ENCODE measurements around the gene CNNM1. TPM values are rescaled to one million over a fixed set of nuclear protein-coding genes. Genes with fewer than 3 reads are reported as not detected.

CNNM1 gene
- total RNA-seq, 1 donor from 2014 or later: not detected

GRCh38 chr10:99325281-99325680, 3.9 kb upstream of the CNNM1 start:
- ChIA-PET CTCF (no interaction called here), POLR2A (no interaction called here)
- Mint-ChIP-seq H3K4me3 (no peak overlapping the region), H3K27me3 (peaks cover 33% of the 10 kb centered on the region), H3K4me1 (peaks cover 2% of the 10 kb centered on the region), H3K27ac (no peak overlapping the region), H3K9me3 (peaks cover 2% of the 10 kb centered on the region), H3K36me3 (ENCODE audit: low read depth) (no peaks in the 10 kb centered on the region)
- intact Hi-C loops (cut with micrococcal nuclease): no loop called here
- DNase-seq (no peak), ATAC-seq (ENCODE audit: low read depth) (no peak)
- TF ChIP-seq CTCF (IDR thresholded peaks at IDR 0.05): no peak

GRCh38 chr10:99326871-99327270, 2.3 kb upstream of the CNNM1 start:
- Mint-ChIP-seq H3K27ac (no peak overlapping the region), H3K9me3 (peaks cover 2% of the 10 kb centered on the region), H3K36me3 (ENCODE audit: low read depth) (no peaks in the 10 kb centered on the region), H3K27me3 (peaks cover 40% of the 10 kb centered on the region), H3K4me3 (no peak overlapping the region), H3K4me1 (peaks cover 12% of the 10 kb centered on the region)
- DNase-seq (no peak), ATAC-seq (ENCODE audit: low read depth) (no peak)
- no peak for TF ChIP-seq CTCF (IDR thresholded peaks at IDR 0.05)
- POLR2A ChIA-PET: no interaction called here
- intact Hi-C loops (cut with micrococcal nuclease): no loop called here
- CTCF ChIA-PET: no interaction called here

GRCh38 chr10:99328579-99329303, 415 bp upstream of the CNNM1 start:
- H3K4me1 Mint-ChIP-seq: peaks cover 12% of the 10 kb centered on the region
- peaks cover 41% of the 10 kb centered on the region for H3K27me3 Mint-ChIP-seq
- no peak for TF ChIP-seq CTCF (IDR thresholded peaks at IDR 0.05)
- intact Hi-C loops (cut with micrococcal nuclease): no loop called here
- H3K9me3 Mint-ChIP-seq: peaks cover 4% of the 10 kb centered on the region
- POLR2A ChIA-PET: no interaction called here
- peak overlapping the region; percentile 33 for H3K4me3 Mint-ChIP-seq
- ATAC-seq (ENCODE audit: low read depth) (no peak), DNase-seq (no peak)
- H3K36me3 Mint-ChIP-seq (ENCODE audit: low read depth): no peaks in the 10 kb centered on the region
- CTCF ChIA-PET: no interaction called here
- H3K27ac Mint-ChIP-seq: no peak overlapping the region

GRCh38 chr10:99329554-99330346, 594 bp downstream of the CNNM1 start:
- no peak for TF ChIP-seq CTCF (IDR thresholded peaks at IDR 0.05)
- intact Hi-C loops (cut with micrococcal nuclease): no loop called here
- DNase-seq (no peak), ATAC-seq (ENCODE audit: low read depth) (no peak)
- peaks cover 12% of the 10 kb centered on the region for H3K4me1 Mint-ChIP-seq
- no peak overlapping the region for H3K4me3 Mint-ChIP-seq
- H3K27ac Mint-ChIP-seq: no peak overlapping the region
- CTCF ChIA-PET: no interaction called here
- POLR2A ChIA-PET: no interaction called here
- H3K9me3 Mint-ChIP-seq: peaks cover 4% of the 10 kb centered on the region
- no peaks in the 10 kb centered on the region for H3K36me3 Mint-ChIP-seq (ENCODE audit: low read depth)
- peaks cover 37% of the 10 kb centered on the region for H3K27me3 Mint-ChIP-seq

- no peak for ATAC-seq (ENCODE audit: low read depth)
- Mint-ChIP-seq H3K9me3 (peaks cover 4% of the 10 kb centered on the region), H3K4me3 (no peak overlapping the region), H3K4me1 (peaks cover 12% of the 10 kb centered on the region), H3K27ac (no peak overlapping the region), H3K27me3 (peaks cover 33% of the 10 kb centered on the region), H3K36me3 (ENCODE audit: low read depth) (no peaks in the 10 kb centered on the region)
- TF ChIP-seq CTCF (IDR thresholded peaks at IDR 0.05): no peak
- CTCF ChIA-PET: no interaction called here
- DNase-seq: no peak
- POLR2A ChIA-PET: no interaction called here
- intact Hi-C loops (cut with micrococcal nuclease): no loop called here
Measured at GRCh38 chr10:99330347-99330924, 1.3 kb downstream of the CNNM1 start.
